NCI-H345 treated with DMSO at 0.1 percent for 48 hours (cell line): Measurements from ENCODE around the gene CAT.
A peak's percentile ranks its signal among the peaks of the same experiment; 100 is the strongest.

Source experiments
- DNase-seq: peaks from one replicate; lab custom pipeline; 2025; ENCODE audit not compliant: unreplicated experiment; lab: John Stamatoyannopoulos, UW

The CAT gene

GRCh38 chr11:34438529-34439507, at the start of gene CAT:
Gene CAT, plus strand, starts transcription at chr11:34438934. Its CDS starts 80 bp downstream, at chr11:34439014.
- peak; percentile 91 for DNase-seq

- DNase-seq = no peak
Observed at GRCh38 chr11:34394771-34395300, 43.9 kb upstream of the CAT start.

- no peak for DNase-seq
Observed at GRCh38 chr11:34395916-34396550, 42.7 kb upstream of the CAT start.

- no peak for DNase-seq
Observed at GRCh38 chr11:34397120-34397519, 41.6 kb upstream of the CAT start.

GRCh38 chr11:34397811-34398210, 40.9 kb upstream of the CAT start:
- no peak for DNase-seq

- DNase-seq = no peak
Observed at GRCh38 chr11:34403431-34403830, 35.3 kb upstream of the CAT start.

- DNase-seq = no peak
Observed at GRCh38 chr11:34404280-34404679, 34.5 kb upstream of the CAT start.

GRCh38 chr11:34405079-34405858, 33.5 kb upstream of the CAT start:
- DNase-seq = no peak

- DNase-seq = no peak
Observed at GRCh38 chr11:34406413-34406812, 32.3 kb upstream of the CAT start.

- no peak for DNase-seq
Observed at GRCh38 chr11:34407121-34407813, 31.5 kb upstream of the CAT start.

GRCh38 chr11:34408580-34409172, 30.1 kb upstream of the CAT start:
- no peak for DNase-seq

- no peak for DNase-seq
Observed at GRCh38 chr11:34411111-34411510, 27.6 kb upstream of the CAT start.

GRCh38 chr11:34411791-34412190, 26.9 kb upstream of the CAT start:
- DNase-seq = no peak

GRCh38 chr11:34413263-34413662, 25.5 kb upstream of the CAT start:
- no peak for DNase-seq

GRCh38 chr11:34415538-34415937, 23.2 kb upstream of the CAT start:
- DNase-seq = no peak

- DNase-seq = no peak
Observed at GRCh38 chr11:34416088-34416487, 22.6 kb upstream of the CAT start.

- no peak for DNase-seq
Observed at GRCh38 chr11:34416766-34417165, 22.0 kb upstream of the CAT start.

GRCh38 chr11:34417202-34417601, 21.5 kb upstream of the CAT start:
- no peak for DNase-seq

- no peak for DNase-seq
Observed at GRCh38 chr11:34419158-34419557, 19.6 kb upstream of the CAT start.

GRCh38 chr11:34423300-34423699, 15.4 kb upstream of the CAT start:
- no peak for DNase-seq
